ENCODE measurements around the gene C3orf33. TPM values are rescaled to one million over a fixed set of nuclear protein-coding genes. Genes with fewer than 3 reads are reported as not detected.

C3orf33 gene
- total and polyA plus RNA-seq, 2 donors (not counting 1 experiment from before 2014, with no cell fraction given): 0.88 to 1.7 TPM

- WGBS (ENCODE audit: insufficient coverage): 90% methylated on average over 2 of the region's 6 CpGs
- H3K4me1 Mint-ChIP-seq: no peaks in the 10 kb centered on the region
- DNase-seq (no peak), ATAC-seq (ENCODE audit: low read depth) (no peak)
- no peak overlapping the region for H3K4me3 ChIP-seq (ENCODE audit: control extremely low read depth in 1 of 5, extremely low read depth in 1 of 5, insufficient read depth in 1 of 5, low read depth in 2 of 5, low read length in 4 of 5)
- no peaks in the 10 kb centered on the region for H3K4me1 ChIP-seq (ENCODE audit: control insufficient read depth in 2 of 2, insufficient read depth in 2 of 2, low read length in 2 of 2)
- CTCF ChIA-PET: interaction anchor here (1.6 kb wide), 1 partner anchor 8 kb away, joined by 3 read pairs; no protein-coding TSS in a partner anchor
- H3K4me3 Mint-ChIP-seq: no peak overlapping the region
- H3K27me3 Mint-ChIP-seq: no peaks in the 10 kb centered on the region
- TF ChIP-seq EZH2 (IDR thresholded peaks at IDR 0.05; ENCODE audit: borderline replicate concordance, insufficient read depth, low read depth, low read length, poor library complexity, severe bottlenecking): no peak
- no peak for TF ChIP-seq CTCF (IDR thresholded peaks at IDR 0.05)
- H3K9me3 Mint-ChIP-seq (ENCODE audit: insufficient read depth): no peaks in the 10 kb centered on the region
- no peak overlapping the region for H3K4me2 ChIP-seq (replicated peaks; ENCODE audit: low read depth, low read length, poor library complexity, severe bottlenecking)
- no peak overlapping the region for H2AFZ ChIP-seq (ENCODE audit: insufficient read depth, low read depth, low read length, poor library complexity, severe bottlenecking)
- H3K9ac ChIP-seq (ENCODE audit: low read length): no peak overlapping the region
- no peak overlapping the region for H3K27ac ChIP-seq (ENCODE audit: low read length in 2 of 2)
- POLR2A ChIA-PET: no interaction called here
- no peaks in the 10 kb centered on the region for H3K27me3 ChIP-seq (replicated peaks in 1 of 4; ENCODE audit: control extremely low read depth in 1 of 4, control insufficient read depth in 3 of 4, insufficient read depth in 4 of 4, low read length in 3 of 4)
- no peak overlapping the region for H3K27ac Mint-ChIP-seq
- peaks cover 0 to 18% (median 2%) of the 10 kb centered on the region in 3 donors for H3K9me3 ChIP-seq (ENCODE audit: control extremely low read depth in 1 of 3, control insufficient read depth in 2 of 3, insufficient read depth in 1 of 3, low read length in 2 of 3)
- intact Hi-C loops (cut with micrococcal nuclease): no loop called here
- no peaks in the 10 kb centered on the region for H4K20me1 ChIP-seq (ENCODE audit: control insufficient read depth, insufficient read depth, low read length, poor library complexity, severe bottlenecking)
- H3K79me2 ChIP-seq (ENCODE audit: control insufficient read depth, insufficient read depth, low read length): no peaks in the 10 kb centered on the region
- H3K36me3 ChIP-seq (replicated peaks in 1 of 2; ENCODE audit: control extremely low read depth in 1 of 2, control insufficient read depth in 1 of 2, extremely low read depth in 1 of 2, insufficient read depth in 2 of 2, low read length in 1 of 2): no peaks in the 10 kb centered on the region
Observed at GRCh38 chr3:155771126-155771525, 35.0 kb downstream of the C3orf33 start.

GRCh38 chr3:155766206-155766605 is 39.9 kb downstream of the C3orf33 start:
- Histone ChIP-seq H3K27ac (ENCODE audit: low read length in 2 of 2) (no peak overlapping the region), H3K36me3 (replicated peaks in 1 of 2; ENCODE audit: control extremely low read depth in 1 of 2, control insufficient read depth in 1 of 2, extremely low read depth in 1 of 2, insufficient read depth in 2 of 2, low read length in 1 of 2) (no peaks in the 10 kb centered on the region), H2AFZ (ENCODE audit: insufficient read depth, low read depth, low read length, poor library complexity, severe bottlenecking) (no peak overlapping the region), H3K79me2 (ENCODE audit: control insufficient read depth, insufficient read depth, low read length) (no peaks in the 10 kb centered on the region), H3K4me1 (ENCODE audit: control insufficient read depth in 2 of 2, insufficient read depth in 2 of 2, low read length in 2 of 2) (no peaks in the 10 kb centered on the region), H3K9me3 (ENCODE audit: control extremely low read depth in 1 of 3, control insufficient read depth in 2 of 3, insufficient read depth in 1 of 3, low read length in 2 of 3) (peaks cover 0 to 16% (median 2%) of the 10 kb centered on the region in 3 donors), H3K27me3 (replicated peaks in 1 of 4; ENCODE audit: control extremely low read depth in 1 of 4, control insufficient read depth in 3 of 4, insufficient read depth in 4 of 4, low read length in 3 of 4) (no peaks in the 10 kb centered on the region), H4K20me1 (ENCODE audit: control insufficient read depth, insufficient read depth, low read length, poor library complexity, severe bottlenecking) (no peaks in the 10 kb centered on the region), H3K9ac (ENCODE audit: low read length) (no peak overlapping the region), H3K4me3 (ENCODE audit: control extremely low read depth in 1 of 5, extremely low read depth in 1 of 5, insufficient read depth in 1 of 5, low read depth in 2 of 5, low read length in 4 of 5) (no peak overlapping the region), H3K4me2 (replicated peaks; ENCODE audit: low read depth, low read length, poor library complexity, severe bottlenecking) (no peak overlapping the region)
- no peak for TF ChIP-seq EZH2 (IDR thresholded peaks at IDR 0.05; ENCODE audit: borderline replicate concordance, insufficient read depth, low read depth, low read length, poor library complexity, severe bottlenecking)
- no peak for TF ChIP-seq CTCF (IDR thresholded peaks at IDR 0.05)
- POLR2A ChIA-PET: no interaction called here
- no CpG with 5 or more reads among the region's 1 CpG for WGBS (ENCODE audit: insufficient coverage)
- ATAC-seq (ENCODE audit: low read depth) (no peak), DNase-seq (no peak)
- Mint-ChIP-seq H3K9me3 (ENCODE audit: insufficient read depth) (no peaks in the 10 kb centered on the region), H3K27ac (no peak overlapping the region), H3K27me3 (no peaks in the 10 kb centered on the region), H3K4me1 (no peaks in the 10 kb centered on the region), H3K4me3 (no peak overlapping the region)
- CTCF ChIA-PET: interaction anchor here (1.0 kb wide), 1 partner anchor 40 kb away, joined by 3 read pairs; the partner anchor contains the start of gene C3orf33
- intact Hi-C loops (cut with micrococcal nuclease): no loop called here

All from B cell (primary cell).